Measurements from ENCODE around the gene SWI5. TPM values are rescaled to one million over a fixed set of nuclear protein-coding genes. Genes with fewer than 3 reads are reported as not detected.

The SWI5 gene
- total RNA-seq, 1 experiment from 2014 or later: 22.4 TPM

DNA sequence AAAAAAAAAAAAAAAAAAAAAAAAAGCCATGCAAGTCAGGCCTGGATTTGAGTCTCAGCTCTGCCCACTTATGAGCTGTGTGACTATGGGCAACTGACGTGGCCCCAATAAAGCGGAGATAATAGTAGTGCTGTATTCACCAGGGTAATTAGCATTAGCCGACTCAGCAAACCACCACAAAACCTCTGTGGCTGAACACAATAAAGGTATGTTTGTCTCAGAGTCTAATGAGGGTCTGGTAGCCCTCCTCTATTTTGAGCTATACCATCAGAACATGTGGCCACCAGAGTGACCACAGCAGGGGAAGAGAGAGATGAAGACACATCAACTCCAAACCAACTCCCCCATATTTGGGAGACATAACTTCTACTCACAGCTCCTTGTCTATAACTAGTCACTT is 15.9 kb downstream of the SWI5 start:
- no peak for DNase-seq (ENCODE audit: low read depth, low spot score)
- H3K9me2 ChIP-seq (ENCODE audit: insufficient read depth): no peaks in the 10 kb centered on the region
- H3K9me3 ChIP-seq (ENCODE audit: control insufficient read depth in 1 of 2, insufficient read depth in 1 of 2, low read depth in 1 of 2, low read length in 2 of 2): no peaks in the 10 kb centered on the region
- ChIA-PET POLR2A (no interaction called here), CTCF (interaction anchor here (1.6 kb wide), 1 partner anchor 128 kb away, joined by 6 read pairs; the partner anchor contains the start of gene CERCAM), RAD21 (ENCODE audit: low non-redundant PET in 1 of 2, low total read pairs in 2 of 2, uncharacterized antibody in 2 of 2, unreplicated experiment in 2 of 2) (no interaction called here)
- TF ChIP-seq, protein P1, sequence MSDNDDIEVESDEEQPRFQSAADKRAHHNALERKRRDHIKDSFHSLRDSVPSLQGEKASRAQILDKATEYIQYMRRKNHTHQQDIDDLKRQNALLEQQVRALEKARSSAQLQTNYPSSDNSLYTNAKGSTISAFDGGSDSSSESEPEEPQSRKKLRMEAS (IDR thresholded peaks at IDR 0.05): no peak
- TF ChIP-seq SP1 (IDR thresholded peaks at IDR 0.05; ENCODE audit: low read depth) (no peak), TCF7L2 (IDR thresholded peaks at IDR 0.05; ENCODE audit: borderline replicate concordance, extremely low read depth, insufficient read depth, insufficient read length) (no peak), FOSL1 (IDR thresholded peaks at IDR 0.05; ENCODE audit: low read depth) (no peak), ELF1 (IDR thresholded peaks at IDR 0.05; ENCODE audit: borderline replicate concordance, low read depth) (no peak), REST (IDR thresholded peaks at IDR 0.05; ENCODE audit: low read depth) (no peak), CBX3 (IDR thresholded peaks at IDR 0.05; ENCODE audit: low read depth) (no peak), ZNF274 (IDR thresholded peaks at IDR 0.05; ENCODE audit: low read depth, low read length) (no peak), EZH2phosphoT487 (IDR thresholded peaks at IDR 0.05; ENCODE audit: borderline replicate concordance) (no peak)
- TF ChIP-seq, protein P2, sequence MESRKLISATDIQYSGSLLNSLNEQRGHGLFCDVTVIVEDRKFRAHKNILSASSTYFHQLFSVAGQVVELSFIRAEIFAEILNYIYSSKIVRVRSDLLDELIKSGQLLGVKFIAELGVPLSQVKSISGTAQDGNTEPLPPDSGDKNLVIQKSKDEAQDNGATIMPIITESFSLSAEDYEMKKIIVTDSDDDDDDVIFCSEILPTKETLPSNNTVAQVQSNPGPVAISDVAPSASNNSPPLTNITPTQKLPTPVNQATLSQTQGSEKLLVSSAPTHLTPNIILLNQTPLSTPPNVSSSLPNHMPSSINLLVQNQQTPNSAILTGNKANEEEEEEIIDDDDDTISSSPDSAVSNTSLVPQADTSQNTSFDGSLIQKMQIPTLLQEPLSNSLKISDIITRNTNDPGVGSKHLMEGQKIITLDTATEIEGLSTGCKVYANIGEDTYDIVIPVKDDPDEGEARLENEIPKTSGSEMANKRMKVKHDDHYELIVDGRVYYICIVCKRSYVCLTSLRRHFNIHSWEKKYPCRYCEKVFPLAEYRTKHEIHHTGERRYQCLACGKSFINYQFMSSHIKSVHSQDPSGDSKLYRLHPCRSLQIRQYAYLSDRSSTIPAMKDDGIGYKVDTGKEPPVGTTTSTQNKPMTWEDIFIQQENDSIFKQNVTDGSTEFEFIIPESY (IDR thresholded peaks at IDR 0.05; ENCODE audit: extremely low read depth, insufficient replicate concordance, low read length): no peak
- TF ChIP-seq, protein P3, sequence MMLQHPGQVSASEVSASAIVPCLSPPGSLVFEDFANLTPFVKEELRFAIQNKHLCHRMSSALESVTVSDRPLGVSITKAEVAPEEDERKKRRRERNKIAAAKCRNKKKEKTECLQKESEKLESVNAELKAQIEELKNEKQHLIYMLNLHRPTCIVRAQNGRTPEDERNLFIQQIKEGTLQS (IDR thresholded peaks at IDR 0.05): no peak
- no peaks in the 10 kb centered on the region for H3K36me3 ChIP-seq (ENCODE audit: control insufficient read depth in 1 of 2, insufficient read depth in 2 of 2, low read length in 2 of 2)
- H3K4me2 ChIP-seq (ENCODE audit: low read length): no peak overlapping the region
- H3K27ac ChIP-seq (ENCODE audit: low read depth, low read length): no peak overlapping the region
- no peaks in the 10 kb centered on the region for H3K79me2 ChIP-seq (ENCODE audit: insufficient read depth, low read length)
- H2AFZ ChIP-seq (ENCODE audit: low read depth, low read length, poor library complexity, severe bottlenecking): no peak overlapping the region
- H4K20me1 ChIP-seq (ENCODE audit: insufficient read depth): no peaks in the 10 kb centered on the region
- H3K4me1 ChIP-seq (ENCODE audit: control insufficient read depth in 1 of 2, insufficient read depth in 2 of 2, low read length in 2 of 2): peaks cover 5 to 16% of the 10 kb centered on the region in 2 experiments; a peak in 3 of 4 replicates
- no peaks in the 10 kb centered on the region for H3K27me3 ChIP-seq (ENCODE audit: insufficient read depth, low read length)
- no peak for ATAC-seq
- no TSS peak for BruUV-seq (replicated peaks)
- intact Hi-C loops (cut with micrococcal nuclease): loop anchor here (10.0 kb wide), 1 partner anchor 263 kb away; the partner anchor contains the start of gene SPTAN1
- no peak overlapping the region for H3K4me3 ChIP-seq (replicated peaks in 1 of 2; ENCODE audit: low read depth in 1 of 2, low read length in 2 of 2)
- no peak overlapping the region for H3K9ac ChIP-seq (ENCODE audit: low read length)

Data from HCT116 (cell line).